Tibial artery (tissue), 4 donors: ENCODE results near the gene SIT1.

Experiments used
- DNase-seq, 2 donors: peaks; one replicate each; pipeline ENCODE4 v3.0.0-alpha.2; 2019
- H3K27ac ChIP-seq, 2 donors: fragments of 200-600 bp; sonication (generic) in 1 of 2; 1 replicate in 1 of 2; 2 replicates in 1 of 2; pipeline ENCODE4 v1.5.1; 2018 to 2019; ENCODE audit warnings: mild to moderate bottlenecking in 1 of 2
- H3K27me3 ChIP-seq, 2 donors: fragments of 200-600 bp; sonication (generic) in 1 of 2; one replicate each; pipeline versions ENCODE4 v1.5.1 to v1.6.0; 2016 to 2019
- H3K36me3 ChIP-seq, 3 donors: fragments of 200-600 bp; sonication (generic) in 2 of 3; one replicate each; pipeline ENCODE4 v1.5.1; 2016 to 2019; ENCODE audit warnings: mild to moderate bottlenecking in 2 of 3
- H3K4me1 ChIP-seq, 4 donors: fragments of 200-600 bp; sonication (generic) in 2 of 4; 1 replicate in 3 of 4; 2 replicates in 1 of 4; pipeline ENCODE4 v1.5.1; 2016 to 2019
- H3K4me3 ChIP-seq, 2 donors: fragments of 200-600 bp; sonication (generic) in 1 of 2; 1 replicate in 1 of 2; 2 replicates in 1 of 2; pipeline ENCODE4 v1.5.1; 2018 to 2019; ENCODE audit warnings: mild to moderate bottlenecking in 2 of 2
- H3K9me3 ChIP-seq, 3 donors: fragments of 200-600 bp; sonication (generic) in 1 of 3; one replicate each; pipeline ENCODE4 v1.5.1; 2016 to 2019
- intact Hi-C: fragments of 100-400 bp; cut with DNase I; formaldehyde crosslinking; loops from one replicate; pipeline ENCODE4 v1.15.0; 2023; ENCODE audit warnings: low total_unique reads
- TF ChIP-seq, protein P1 (sequence below), 2 experiments: fragments of 200-600 bp in 1 of 2; fragments of 450-650 bp in 1 of 2; IDR thresholded peaks; one replicate each; pipeline ENCODE4 v1.5.1; 2017 to 2019; ENCODE audit warnings: antibody characterized with exemption in 2 of 2, mild to moderate bottlenecking in 1 of 2, moderate library complexity in 1 of 2

SIT1 gene

DNA sequence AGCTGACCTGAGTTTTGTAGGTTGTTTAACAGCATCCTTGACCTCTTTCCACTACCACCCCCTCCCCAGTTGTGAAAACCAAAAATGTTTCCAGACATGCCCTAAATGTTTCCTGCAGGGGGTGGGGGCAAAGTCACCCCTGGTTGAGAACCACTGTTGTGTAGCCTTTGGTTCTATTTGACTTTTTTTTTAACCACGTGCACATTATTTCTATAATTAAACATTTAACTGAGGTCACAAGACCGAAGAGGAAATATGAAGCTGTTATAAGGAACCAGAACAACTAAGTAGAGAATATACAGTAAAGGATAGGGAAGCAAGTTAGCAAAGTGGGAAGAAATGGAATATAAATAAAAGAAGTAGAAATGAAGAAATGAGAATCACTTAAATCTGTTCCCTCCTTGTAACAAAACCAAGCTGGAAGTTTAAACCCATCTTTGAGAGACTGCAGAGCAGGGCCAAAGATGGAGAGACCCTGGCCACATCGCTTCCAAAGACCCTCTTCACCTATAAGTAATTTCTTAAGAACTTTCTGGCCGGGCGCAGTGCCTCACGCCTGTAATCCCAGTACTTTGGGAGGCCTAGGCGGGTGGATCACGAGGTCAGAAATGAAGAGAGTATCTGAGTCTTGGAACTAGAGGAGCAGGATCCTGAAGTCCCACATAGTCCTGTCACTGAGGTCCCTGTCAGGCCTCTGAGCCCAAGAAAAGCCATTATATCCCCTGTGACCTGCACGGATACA, 14.4 kb downstream of the SIT1 start:
- H3K4me1 ChIP-seq = no peaks in the 10 kb centered on the region
- no peak overlapping the region for H3K27ac ChIP-seq
- no peaks in the 10 kb centered on the region for H3K27me3 ChIP-seq
- TF ChIP-seq, protein P1, sequence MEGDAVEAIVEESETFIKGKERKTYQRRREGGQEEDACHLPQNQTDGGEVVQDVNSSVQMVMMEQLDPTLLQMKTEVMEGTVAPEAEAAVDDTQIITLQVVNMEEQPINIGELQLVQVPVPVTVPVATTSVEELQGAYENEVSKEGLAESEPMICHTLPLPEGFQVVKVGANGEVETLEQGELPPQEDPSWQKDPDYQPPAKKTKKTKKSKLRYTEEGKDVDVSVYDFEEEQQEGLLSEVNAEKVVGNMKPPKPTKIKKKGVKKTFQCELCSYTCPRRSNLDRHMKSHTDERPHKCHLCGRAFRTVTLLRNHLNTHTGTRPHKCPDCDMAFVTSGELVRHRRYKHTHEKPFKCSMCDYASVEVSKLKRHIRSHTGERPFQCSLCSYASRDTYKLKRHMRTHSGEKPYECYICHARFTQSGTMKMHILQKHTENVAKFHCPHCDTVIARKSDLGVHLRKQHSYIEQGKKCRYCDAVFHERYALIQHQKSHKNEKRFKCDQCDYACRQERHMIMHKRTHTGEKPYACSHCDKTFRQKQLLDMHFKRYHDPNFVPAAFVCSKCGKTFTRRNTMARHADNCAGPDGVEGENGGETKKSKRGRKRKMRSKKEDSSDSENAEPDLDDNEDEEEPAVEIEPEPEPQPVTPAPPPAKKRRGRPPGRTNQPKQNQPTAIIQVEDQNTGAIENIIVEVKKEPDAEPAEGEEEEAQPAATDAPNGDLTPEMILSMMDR (IDR thresholded peaks at IDR 0.05) = no peak
- H3K36me3 ChIP-seq = peaks cover 0 to 5% (median 0%) of the 10 kb centered on the region in 3 donors
- intact Hi-C loops = loop anchor here (10.0 kb wide), 1 partner anchor 228 kb away; no protein-coding TSS in a partner anchor
- H3K4me3 ChIP-seq = no peak overlapping the region
- peak in 1 of 2 donors; percentile 34 for DNase-seq
- no peaks in the 10 kb centered on the region for H3K9me3 ChIP-seq

DNA sequence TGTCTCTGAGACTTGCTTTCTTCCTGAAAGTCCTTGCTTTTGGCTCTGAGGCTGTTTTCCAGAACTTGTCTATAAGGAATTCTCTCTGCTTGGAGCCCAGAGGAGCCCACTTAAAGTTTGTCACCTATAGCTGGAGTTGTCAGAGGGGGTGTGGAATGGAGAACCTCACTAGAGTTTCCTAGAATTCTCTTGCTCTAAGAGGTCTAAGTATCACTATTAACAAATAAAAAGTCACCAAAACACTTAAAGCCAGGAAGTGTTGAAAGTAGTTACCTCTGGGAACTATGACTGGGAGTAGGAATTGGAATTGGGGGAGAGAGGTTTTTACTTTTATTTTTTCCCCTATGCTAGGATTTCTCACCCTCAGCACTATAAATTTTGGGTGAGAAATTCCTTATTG, 15.0 kb downstream of the SIT1 start:
- H3K4me1 ChIP-seq = no peaks in the 10 kb centered on the region
- no peaks in the 10 kb centered on the region for H3K27me3 ChIP-seq
- H3K27ac ChIP-seq = no peak overlapping the region
- H3K9me3 ChIP-seq = no peaks in the 10 kb centered on the region
- DNase-seq = peak in 1 of 2 donors; percentile 6
- no peak overlapping the region for H3K4me3 ChIP-seq
- peaks cover 0 to 3% (median 0%) of the 10 kb centered on the region in 3 donors for H3K36me3 ChIP-seq
- intact Hi-C loops = loop anchor here (10.0 kb wide), 1 partner anchor 229 kb away; no protein-coding TSS in a partner anchor
- TF ChIP-seq, protein P1 (IDR thresholded peaks at IDR 0.05) = no peak

DNA sequence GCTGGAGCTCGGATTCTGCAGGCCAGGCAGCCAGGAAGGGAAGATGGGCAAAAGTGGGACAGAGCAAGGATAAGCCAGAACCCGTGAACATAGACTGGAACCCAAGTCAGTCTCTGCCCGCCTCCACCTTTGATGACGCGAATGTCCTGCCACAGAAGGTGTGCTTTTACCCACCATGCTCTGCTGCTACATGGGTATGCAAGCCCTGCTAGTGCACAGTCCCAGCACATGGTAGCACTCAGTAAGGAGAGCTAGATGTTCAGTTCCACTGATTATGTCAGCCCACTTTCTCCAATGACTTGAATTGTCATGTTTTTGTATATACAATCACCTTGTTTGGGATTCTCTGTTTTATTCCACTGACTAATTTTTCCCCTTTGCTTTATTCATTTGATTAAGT, 21.1 kb downstream of the SIT1 start:
- intact Hi-C loops = no loop called here

DNA sequence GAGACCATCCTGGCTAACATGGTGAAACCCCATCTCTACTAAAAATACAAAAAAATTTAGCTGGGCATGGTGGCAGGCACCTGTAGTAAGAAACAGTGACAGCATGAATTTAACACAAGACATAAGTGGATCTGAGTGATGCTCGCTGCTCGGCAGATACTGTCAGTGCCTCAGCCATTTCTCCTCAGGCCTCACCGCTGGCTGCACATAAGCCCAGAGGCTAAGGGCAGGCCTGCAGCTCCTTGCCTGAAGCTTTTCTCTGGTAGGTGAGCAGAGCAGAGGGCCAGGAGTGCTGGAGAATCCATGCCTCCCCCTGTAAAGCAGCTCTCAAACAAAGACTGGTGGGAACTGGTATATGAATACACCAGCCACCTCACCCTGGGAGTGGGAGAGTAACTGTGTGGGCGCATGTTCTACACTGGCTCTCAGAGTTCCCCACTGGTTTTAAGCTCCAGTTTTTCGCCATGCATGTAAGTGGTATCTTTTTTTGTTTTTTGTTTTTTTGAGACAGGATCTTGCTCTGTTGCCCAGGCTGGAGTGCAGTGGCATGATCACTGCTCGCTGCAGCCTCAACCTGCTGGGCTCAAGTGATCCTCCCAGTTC, 22.2 kb downstream of the SIT1 start:
- Histone ChIP-seq H3K9me3 (no peaks in the 10 kb centered on the region), H3K4me3 (no peak overlapping the region), H3K27ac (no peak overlapping the region), H3K27me3 (no peaks in the 10 kb centered on the region), H3K36me3 (no peaks in the 10 kb centered on the region), H3K4me1 (no peaks in the 10 kb centered on the region)
- intact Hi-C loops = no loop called here
- TF ChIP-seq, protein P1 (IDR thresholded peaks at IDR 0.05) = no peak
- DNase-seq = peak in 1 of 2 donors; percentile 37

More for the DNA sequence above, 21.1 kb downstream of the SIT1 start:
- TF ChIP-seq, protein P1 (IDR thresholded peaks at IDR 0.05) = no peak
- Histone ChIP-seq H3K4me1 (no peaks in the 10 kb centered on the region), H3K27ac (no peak overlapping the region), H3K9me3 (no peaks in the 10 kb centered on the region), H3K27me3 (no peaks in the 10 kb centered on the region), H3K36me3 (no peaks in the 10 kb centered on the region), H3K4me3 (no peak overlapping the region)
- DNase-seq = peak in 1 of 2 donors; percentile 45

DNA sequence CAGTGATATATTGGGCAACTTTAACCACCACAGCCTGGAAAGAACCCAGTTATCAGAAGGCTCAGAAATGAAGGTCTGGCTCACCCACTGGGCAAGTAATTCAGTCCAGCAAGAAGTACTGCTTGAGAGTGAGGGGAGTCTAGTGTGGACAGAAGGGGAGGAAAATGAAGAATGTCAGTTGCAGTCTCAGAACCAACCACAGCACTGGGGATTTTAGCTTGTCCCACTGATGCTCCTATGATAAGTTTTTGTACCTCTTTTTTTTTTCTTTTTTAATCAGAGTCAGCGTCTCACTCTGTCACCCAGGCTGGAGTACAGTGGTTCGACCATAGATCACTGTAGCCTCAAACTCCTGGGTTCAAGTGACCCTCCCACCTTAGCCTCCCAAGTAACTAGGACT, 23.2 kb downstream of the SIT1 start:
- H3K27ac ChIP-seq = no peak overlapping the region
- no peaks in the 10 kb centered on the region for H3K27me3 ChIP-seq
- H3K36me3 ChIP-seq = no peaks in the 10 kb centered on the region
- intact Hi-C loops = no loop called here
- TF ChIP-seq, protein P1 (IDR thresholded peaks at IDR 0.05) = no peak
- no peaks in the 10 kb centered on the region for H3K9me3 ChIP-seq
- peak in 1 of 2 donors; percentile 3 for DNase-seq
- H3K4me3 ChIP-seq = no peak overlapping the region
- H3K4me1 ChIP-seq = no peaks in the 10 kb centered on the region
